Measurements from ENCODE around the gene PCDHB16.

DNA sequence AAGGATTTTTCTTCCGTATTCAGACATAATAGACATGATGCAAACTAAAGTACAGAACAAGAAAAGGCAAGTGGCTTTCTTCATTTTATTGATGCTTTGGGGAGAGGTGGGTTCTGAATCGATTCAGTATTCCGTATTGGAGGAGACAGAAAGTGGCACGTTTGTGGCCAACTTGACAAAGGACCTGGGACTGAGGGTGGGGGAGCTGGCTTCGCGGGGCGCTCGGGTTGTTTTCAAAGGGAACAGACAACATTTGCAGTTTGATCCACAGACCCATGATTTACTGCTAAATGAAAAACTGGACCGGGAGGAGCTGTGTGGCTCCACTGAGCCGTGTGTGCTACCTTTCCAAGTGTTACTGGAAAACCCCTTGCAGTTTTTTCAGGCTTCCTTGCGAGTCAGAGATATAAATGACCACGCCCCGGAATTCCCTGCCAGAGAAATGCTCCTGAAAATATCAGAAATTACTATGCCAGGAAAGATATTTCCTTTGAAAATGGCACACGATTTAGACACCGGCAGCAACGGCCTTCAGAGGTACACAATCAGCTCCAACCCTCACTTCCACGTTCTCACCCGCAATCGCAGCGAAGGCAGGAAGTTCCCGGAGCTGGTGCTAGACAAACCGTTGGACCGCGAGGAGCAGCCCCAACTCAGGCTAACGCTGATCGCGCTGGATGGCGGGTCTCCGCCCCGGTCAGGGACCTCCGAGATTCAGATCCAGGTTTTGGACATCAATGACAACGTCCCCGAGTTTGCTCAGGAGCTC, 31.8 kb upstream of the PCDHB16 start:
- TF ChIP-seq, protein P1, sequence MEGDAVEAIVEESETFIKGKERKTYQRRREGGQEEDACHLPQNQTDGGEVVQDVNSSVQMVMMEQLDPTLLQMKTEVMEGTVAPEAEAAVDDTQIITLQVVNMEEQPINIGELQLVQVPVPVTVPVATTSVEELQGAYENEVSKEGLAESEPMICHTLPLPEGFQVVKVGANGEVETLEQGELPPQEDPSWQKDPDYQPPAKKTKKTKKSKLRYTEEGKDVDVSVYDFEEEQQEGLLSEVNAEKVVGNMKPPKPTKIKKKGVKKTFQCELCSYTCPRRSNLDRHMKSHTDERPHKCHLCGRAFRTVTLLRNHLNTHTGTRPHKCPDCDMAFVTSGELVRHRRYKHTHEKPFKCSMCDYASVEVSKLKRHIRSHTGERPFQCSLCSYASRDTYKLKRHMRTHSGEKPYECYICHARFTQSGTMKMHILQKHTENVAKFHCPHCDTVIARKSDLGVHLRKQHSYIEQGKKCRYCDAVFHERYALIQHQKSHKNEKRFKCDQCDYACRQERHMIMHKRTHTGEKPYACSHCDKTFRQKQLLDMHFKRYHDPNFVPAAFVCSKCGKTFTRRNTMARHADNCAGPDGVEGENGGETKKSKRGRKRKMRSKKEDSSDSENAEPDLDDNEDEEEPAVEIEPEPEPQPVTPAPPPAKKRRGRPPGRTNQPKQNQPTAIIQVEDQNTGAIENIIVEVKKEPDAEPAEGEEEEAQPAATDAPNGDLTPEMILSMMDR (conservative IDR thresholded peaks at IDR 0.05; ENCODE audit: low read length), result no peak
- no peak for TF ChIP-seq EZH2phosphoT487 (IDR thresholded peaks at IDR 0.05; ENCODE audit: borderline replicate concordance, low read depth, low read length)
